ENCODE measurements around the gene CFAP251.
"Not testable (repeated sequence)": the region's sequence is repeated elsewhere in the genome, so short reads cannot be mapped to it uniquely, and the experiment has no call there.

Gene CFAP251

DNA sequence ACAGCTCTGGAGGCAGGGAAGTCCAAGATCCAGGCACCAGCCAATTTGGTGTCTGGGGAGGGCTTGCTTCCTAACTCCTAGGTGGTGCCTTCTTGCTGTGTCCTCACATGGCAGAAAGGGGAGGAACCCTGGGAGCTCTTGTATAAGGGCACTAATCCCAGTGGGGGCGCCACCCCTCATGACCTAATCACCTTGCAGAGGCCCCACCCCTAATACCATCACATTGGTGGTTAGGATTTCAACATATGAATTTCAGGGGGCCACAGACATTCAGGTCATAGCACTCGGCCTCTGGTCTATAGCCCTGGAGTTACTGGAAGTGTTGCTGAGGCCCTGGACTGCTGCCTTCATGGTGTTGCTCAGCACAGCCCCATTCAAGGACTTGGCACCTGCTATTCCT lies 15.2 kb upstream of the CFAP251 start:
- DNase-seq (ENCODE audit: low read depth in 2 of 2) = no peak

DNA sequence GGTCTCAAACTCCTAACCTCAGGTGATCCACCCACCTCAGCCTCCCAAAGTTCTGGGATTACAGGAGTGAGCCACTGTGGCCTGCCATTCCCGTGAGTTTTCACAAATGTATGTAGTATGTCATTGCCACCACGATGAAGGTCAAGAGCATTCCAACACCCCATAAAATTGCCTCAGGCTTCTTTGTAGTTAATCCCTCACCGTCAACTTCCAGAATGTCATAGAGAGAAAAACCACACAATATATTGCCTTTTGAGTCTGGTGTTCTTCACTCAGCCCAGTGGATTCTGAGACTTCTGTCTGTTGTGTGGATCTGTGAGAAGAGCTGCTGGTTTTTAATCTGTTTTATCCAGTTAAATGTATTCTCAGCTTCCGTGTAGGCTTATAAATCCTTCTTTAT lies 12.6 kb upstream of the CFAP251 start:
- DNase-seq (ENCODE audit: low read depth in 2 of 2) = no peak

DNA sequence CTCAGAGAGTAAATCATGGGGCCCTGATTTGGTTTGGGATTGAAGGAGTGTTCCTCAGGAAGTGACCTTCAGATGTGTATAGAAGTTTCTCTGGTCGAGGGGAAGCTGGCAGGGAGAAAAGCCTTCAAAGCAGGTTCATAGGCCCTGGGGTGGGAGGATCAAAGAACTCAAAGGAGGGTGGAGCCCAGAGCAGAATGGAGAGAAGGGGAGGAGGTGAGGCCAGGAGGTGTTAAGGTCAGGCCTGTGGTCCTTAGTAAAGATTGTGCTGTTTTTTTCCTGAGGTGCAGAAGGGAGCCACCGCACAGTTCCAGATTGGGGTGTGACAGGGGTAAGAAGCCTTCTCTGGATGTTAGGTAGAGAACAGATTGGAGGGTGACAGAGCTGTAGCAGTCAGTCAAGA lies 9.7 kb upstream of the CFAP251 start:
- DNase-seq (ENCODE audit: low read depth in 2 of 2) = no peak

DNA sequence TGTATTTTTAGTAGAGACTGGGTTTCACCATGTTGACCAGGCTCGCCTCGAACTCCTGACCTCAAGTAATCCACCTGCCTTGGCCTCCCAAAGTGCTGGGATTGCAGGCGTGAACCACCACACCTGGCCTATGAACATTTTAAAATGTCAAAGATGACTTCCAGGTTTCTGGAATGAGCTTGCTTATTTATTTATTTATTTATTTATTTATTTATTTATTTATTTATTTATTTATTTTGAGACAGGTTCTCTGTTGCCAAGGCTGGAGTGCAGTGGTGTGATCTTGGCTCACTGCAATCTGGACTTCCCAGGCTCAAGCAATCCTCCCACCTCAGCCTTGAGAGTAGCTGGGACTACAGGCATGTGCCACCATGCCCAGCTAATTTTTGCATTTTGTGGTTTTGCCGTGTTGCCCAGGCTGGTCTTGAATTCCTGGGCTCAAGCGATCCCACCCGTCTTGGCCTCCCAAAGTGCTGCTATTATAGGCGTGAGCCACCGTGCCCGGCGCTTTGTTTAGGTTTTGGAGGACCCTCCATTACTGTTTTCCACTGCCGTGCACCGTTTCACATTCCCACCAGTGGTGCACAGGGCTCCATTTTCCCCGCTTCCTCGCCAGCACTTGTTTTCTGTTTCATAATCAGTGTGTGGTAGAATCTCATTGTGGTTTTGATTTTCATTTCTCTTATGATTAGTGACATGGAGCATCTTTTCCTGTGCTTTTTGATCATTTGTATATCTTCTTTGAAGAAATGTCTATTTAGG lies 6.4 kb upstream of the CFAP251 start:
- DNase-seq (ENCODE audit: low read depth in 2 of 2) = peak in 1 of 2 experiments; percentile 23

DNA sequence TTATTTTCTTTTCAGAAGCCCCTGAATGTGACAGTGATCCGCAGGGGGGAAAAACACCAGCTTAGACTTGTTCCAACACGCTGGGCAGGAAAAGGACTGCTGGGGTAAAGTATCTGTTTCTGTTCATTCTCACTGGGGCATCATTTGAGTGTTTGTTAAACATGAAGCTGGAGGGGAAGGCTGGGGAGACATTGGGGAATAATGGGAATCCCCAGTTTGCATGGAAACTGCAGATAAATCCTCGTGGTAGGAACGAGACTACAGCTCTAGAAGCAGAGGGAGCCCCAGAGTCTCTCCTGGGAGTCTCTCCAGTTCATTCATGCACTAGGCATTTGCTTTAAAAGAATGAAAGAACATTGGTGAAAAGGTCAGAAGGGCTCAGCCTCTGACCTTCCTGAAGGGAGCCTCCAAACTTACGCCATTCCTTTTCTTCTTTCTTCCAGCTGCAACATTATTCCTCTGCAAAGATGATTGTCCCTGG lies 2.5 kb upstream of the CFAP251 start:
- DNase-seq (ENCODE audit: low read depth in 2 of 2) = no peak

DNA sequence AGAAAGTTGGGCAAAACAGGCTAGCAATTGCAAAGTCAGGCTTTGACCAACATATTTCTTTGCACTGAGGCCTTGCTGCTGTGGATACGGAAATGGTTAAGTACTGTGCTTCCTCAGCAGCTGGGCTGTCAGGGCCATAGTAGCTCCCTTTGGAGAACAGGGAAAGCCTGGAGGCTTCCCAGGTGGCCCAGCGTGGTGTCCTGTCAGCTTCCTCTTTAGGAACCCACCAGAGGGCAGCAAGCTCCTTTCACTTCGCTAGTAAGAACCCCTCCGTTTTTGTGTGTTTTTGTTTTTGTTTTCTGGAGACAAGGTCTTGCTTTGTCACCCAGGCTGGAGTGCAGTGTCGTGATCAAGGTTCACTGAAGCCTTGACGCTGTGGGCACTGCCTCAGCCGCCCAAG lies 1.7 kb upstream of the CFAP251 start:
- no peak for DNase-seq (ENCODE audit: low read depth in 2 of 2)

DNA sequence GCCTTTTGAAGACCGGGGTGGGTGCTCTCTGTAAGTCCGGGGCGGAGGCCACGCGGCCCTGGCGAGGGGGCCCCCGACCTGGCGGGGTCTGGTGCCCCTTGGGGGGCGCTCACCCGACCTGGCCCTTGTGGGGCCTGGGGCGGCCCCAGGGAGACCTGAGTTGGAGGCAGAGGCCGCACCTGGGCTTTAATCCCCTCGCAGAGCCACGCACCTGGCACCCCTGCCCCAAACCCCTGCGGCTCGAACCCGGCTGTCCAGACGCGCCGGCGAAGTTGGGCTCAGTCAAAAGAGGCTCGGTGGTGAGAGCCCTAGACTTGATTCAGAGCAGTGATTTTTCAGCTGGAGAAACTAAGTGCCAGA lies 267 bp downstream of the CFAP251 start:
- DNase-seq (ENCODE audit: low read depth in 2 of 2) = no peak

DNA sequence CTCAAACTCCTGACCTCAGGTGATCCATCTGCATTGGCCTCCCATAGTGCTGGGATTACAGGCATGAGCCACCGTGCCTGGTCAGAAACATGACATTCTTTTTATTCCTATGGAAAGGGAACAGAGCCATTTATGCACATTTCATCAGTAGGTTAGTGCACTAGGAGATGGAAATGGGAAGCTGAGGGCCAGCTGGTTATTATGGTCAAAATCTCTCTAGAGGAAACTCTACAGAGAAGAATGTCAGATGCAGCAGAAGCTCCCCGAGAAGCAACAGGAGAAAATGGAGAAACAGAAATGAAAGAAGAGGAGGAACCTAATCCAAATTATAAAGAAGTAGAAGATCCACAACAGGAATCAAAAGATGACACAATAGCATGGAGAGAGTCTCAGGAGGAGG lies 2.7 kb downstream of the CFAP251 start:
- no peak for DNase-seq (ENCODE audit: low read depth in 2 of 2)

DNA sequence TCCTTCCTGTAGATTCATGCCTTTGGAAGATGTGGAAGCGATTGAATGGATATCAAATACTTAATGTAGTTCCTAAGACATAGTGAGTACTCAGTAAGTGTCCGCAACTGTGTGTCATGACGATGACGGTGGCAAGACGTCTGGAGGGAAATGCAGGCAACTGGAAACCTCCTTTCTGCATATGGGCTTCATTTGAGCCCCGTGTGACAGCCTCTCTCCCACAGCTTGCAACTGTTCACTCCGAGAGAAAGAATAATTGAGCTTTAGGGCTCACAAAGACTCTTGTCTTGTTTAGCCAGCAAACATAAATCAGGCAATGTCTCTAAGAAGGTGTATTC lies 6.9 kb downstream of the CFAP251 start:
- no peak for DNase-seq (ENCODE audit: low read depth in 2 of 2)

DNA sequence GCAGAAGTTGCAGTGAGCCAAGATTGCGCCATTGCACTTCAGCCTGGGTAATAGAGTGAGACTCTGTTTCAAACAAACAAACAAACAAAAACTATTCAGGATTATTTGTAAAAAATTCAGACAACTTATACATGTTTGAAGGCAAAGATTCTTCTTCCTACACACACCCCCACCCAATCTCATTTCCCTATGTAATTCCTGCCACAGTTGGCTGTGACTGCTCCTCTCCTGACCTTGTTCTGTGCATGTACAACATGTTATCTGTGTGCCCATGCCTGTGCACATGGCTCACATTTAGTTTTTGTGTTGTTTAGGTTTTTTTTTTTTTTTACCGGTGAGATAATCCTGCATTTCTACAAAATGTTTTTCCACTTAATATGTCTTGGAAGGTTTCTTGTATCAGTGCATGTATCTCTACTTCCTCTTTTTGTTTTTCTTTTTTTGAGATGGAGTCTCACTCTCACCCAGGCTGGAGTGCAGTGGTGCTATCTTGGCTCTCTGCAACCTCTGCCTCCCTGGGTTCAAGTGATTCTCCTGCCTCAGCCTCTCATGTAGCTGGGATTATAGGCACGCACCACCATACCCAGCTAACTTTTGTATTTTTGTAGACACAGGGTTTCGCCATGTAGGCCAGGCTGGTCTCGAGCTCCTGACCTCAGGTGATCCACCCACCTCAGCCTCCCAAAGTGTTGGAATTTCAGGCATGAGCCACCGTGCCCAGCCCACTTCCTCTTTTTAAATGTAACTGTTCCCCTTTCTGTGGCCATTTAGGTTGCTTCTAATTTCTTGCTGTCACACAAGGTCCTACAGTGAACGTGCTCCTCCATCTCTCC lies 8.7 kb downstream of the CFAP251 start:
- DNase-seq (ENCODE audit: low read depth in 2 of 2) = no peak

DNA sequence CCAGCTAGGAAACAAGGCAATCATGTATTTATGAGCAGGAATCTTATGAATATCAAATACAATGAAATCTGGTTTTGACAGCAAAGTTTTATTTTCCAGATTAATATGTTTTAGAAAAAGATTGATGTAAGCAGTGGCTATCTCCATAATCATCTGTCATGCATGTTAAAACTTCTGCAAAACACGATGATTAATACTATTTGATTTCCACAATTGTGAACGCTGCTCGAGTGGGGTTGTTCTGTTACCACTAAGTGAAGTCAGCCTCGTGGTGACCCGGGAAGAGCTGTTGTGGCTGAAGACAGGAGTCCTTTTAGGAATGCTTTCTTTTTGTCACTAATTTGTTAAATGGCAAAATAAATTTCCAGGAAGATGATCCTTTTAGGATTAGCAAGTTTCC lies 9.4 kb downstream of the CFAP251 start:
- no peak for DNase-seq (ENCODE audit: low read depth in 2 of 2)

DNA sequence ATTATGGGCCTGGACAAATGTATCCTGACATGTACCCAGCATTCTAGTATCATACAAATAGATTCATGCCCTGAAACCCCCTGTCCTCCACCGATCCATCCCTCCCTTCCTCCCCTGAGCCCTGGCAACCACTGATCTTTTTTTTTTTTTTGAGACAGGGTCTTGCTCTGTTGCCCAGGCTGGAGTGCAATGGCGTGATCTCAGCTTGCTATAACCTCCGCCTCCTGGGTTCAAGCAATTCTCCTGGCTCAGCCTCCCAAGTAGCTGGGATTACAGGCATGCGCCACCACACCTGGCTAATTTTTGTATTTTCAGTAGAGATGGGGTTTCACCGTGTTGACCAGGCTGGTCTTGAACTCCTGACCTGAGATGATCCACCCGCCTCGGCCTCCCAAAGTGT lies 11.2 kb downstream of the CFAP251 start:
- DNase-seq (ENCODE audit: low read depth in 2 of 2) = not testable (repeated sequence)

DNA sequence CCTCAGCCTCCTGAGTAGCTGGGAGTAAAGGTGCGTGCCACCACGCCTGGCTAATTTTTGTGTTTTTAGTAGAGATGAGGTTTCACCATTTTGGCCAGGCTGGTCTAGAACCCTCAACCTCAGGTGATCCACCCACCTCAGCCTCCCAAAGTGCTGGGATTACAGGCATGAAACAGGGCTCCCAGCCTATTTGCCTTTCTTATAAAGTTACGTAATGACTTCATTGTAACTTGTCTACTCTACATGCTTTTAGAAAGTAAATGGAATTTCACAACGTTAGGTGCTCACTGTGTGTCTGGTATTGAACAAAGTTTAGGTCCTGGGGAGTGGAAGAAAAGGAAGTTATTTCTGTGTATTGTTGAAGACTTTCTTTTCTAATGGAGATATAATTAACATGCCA lies 12.5 kb downstream of the CFAP251 start:
- no peak for DNase-seq (ENCODE audit: low read depth in 2 of 2)

DNA sequence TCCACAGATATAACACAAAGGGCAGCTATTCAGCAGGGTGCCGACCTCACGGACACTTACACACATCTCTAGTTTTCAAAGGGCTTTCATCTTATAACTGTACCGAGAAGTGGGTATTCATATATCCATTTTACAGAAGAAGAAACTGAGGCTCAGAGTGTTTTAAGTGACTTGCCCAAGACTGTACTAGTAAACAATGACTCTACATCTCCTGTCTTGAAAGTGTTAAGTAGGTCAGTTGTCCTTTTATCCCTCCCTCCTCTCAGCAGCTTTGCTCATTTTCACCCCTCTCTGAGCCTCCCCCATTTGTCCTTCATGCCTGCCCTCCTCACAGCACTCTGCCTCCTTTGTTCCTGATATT lies 13.8 kb downstream of the CFAP251 start:
- DNase-seq (ENCODE audit: low read depth in 2 of 2) = no peak

DNA sequence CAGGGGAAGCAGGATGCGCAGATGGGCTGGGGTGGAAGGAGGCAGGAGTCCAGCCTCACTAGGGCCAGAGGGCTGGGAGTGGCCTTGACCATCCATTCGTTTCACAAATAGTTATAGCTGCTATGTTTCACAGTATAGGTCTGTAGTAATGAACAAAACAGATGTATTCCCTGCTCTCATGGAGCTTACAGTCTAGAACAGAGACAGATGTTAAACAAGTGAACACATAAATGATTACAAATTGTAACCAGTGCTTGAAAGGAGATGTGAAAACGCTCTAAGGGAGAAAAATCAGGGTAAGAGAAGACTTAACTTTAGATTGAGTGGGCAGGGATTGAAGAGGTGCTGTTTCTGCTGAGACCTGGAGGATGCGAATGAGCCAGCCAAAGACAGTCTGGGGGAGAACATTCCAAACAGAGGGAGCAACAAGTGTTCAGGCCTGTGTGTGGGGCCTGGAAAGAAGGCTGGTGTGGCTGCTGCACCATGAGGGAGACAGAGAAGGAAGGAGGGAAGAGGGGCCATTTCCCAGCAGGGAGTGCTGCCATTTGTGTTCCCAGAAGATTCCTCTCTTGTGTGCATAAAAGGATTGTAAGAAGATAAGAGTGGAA lies 14.6 kb downstream of the CFAP251 start:
- DNase-seq (ENCODE audit: low read depth in 2 of 2) = no peak

DNA sequence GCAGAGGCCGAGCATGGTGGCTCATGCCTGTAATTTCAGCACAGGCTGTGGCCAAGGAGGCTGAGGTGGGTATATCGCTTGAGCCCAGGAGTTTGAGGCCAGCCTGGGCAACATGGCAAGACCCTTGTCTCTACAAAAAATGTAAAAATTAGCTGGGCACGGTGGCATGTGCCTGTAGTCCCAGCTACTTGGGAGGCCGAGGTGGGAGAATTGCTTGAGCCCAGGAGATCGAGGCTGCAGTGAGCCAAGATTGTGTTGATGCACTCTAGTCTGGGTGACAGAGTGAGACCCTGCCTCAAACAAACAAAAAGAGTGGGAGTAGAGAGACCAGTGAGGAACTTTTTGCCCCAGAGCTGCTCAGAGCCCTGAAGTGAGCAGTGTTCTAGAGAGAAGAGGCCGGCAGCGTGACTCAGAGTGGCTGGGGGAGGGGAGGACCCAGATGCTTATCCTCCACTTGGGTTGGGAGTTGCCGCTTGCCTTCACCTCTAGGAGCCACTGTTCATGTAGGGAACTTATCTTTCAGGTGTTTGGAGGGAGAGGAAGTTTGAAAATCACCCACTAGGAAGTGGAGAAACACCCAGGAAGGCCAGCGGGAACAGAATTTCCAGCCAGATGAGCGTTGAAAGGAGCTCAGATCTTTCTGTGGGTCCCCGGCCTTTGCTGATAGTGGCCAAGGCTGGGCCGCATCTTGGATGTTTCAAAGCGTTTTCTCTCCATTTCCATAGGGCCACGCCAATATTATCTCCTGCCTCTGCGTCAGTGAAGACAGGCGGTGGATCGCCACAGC lies 15.3 kb downstream of the CFAP251 start:
- DNase-seq (ENCODE audit: low read depth in 2 of 2) = no peak

DNA sequence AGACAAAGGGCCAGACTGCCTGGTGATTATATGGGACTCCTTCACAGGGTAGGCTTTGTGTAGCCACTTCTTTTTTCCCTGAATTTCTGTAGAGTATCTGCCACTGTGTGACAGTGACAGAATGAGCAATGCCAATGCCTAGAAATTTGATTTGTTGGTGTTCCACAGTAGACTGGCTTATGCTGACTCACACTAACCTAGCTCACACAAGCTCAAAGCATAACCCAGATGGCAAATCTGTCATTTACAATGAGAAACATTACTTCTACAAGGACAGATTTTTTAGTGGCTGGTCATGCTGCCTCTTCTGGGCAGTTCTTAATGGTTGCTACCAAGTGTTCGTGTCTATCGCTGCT lies 15.9 kb downstream of the CFAP251 start:
- no peak for DNase-seq (ENCODE audit: low read depth in 2 of 2)

DNA sequence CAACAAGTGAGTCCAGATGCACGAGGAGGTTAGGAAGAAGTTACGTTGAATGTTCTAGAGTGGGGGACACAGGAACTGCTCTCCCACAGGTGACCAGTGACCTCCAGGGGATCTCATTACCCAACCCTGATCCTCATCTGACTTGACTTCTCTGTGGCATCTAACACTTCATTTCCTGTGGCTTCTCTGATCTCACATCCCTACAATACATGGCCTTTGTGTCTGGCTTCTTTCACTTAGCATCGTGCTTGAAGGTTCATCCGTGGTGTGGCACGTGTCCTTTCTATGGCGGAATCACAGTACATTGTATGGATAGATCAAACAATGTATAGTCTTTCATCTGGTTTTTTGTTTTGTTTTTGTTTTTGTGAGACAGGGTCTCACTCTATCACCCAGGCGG lies 19.3 kb downstream of the CFAP251 start:
- DNase-seq (ENCODE audit: low read depth in 2 of 2) = no peak

DNA sequence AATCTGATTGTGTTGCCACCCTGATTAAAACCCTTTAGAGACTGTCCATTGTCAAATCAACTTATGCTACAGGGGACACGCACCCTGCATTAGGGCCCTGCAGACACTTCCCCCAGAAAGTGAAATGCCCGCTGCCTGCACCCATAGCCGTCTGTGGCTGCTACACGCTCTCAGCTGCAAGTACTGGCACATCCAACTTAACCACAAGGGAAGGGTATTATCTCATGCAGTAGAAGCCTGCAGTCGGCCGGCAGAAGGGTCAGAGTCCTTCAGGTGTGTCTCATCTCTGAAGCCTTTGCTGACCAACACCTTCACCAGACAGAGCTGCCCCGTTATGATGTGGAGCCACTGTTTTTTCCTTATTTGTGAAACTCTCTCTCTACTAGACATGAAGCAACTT lies 20.8 kb downstream of the CFAP251 start:
- no peak for DNase-seq (ENCODE audit: low read depth in 2 of 2)

DNA sequence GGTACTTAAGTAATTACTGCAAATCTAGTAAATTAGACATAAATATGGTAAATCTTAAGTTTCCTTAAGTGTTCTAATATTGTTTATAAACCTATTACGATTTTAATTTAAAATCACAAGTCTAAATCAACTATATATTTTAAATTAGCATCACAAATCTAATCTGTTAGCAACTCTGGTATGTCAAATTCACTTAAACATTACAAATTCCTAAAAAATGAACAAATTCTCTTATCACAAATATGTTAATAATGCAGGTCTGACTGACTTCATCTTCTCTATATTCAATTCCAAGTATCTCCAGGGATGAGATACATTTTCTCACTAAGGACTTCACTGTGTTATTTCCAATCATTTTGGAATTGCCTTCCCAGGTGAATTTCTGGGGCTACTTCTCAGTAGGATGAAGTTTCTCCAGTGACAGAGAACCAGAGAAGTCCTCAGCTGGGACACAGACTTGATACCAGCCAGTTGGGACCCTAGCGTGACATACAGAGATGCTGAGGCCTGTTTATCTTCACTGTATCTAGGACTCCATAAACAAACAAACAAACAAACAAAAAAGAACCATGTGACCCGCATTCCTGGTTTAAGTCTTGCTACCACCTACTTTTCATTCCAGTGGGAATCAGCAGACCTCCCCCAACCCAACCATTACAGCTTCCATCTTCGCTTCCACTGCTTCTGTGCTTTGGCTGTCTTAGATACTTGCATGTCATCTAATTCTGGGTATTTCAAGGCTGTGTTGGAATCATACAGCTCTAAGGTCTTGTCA lies 21.8 kb downstream of the CFAP251 start:
- no peak for DNase-seq (ENCODE audit: low read depth in 2 of 2)

DNA sequence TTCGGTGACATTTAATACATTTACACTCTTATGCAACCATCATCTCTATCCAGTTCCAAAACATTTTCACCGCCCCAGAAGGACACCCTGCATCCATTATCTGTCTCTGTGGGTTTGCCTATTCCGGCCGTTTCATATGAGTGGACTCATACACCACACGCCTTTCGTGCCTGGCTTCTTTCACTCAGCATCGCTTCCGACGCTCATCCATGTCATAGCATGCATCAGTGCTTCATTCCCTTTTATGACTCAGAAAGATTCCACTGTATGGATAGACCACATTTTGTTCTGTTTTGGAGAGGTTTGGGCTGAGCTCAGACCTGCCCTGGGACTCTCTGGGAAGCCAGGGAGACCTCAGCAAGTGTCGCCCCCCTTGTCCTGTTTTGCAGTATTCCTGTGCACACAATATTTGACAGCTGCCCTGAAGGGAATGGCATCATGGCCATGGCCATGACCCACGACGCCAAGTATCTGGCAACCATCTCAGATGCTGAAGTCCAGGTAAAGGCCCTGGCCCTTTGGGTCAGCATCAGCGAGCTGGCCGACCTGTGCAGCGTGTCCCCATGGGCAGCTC lies 23.8 kb downstream of the CFAP251 start:
- DNase-seq (ENCODE audit: low read depth in 2 of 2) = no peak

Data from stimulated activated CD4-positive, alpha-beta T cell treated with anti-CD3 and anti-CD28 coated beads, Interleukin-12 subunit alpha, Interleukin-12 subunit beta, amount 100 ng/mL, for 24 hours (primary cell).